Measurements from ENCODE around the gene GTF3C1. TPM values are rescaled to one million over a fixed set of nuclear protein-coding genes. Genes with fewer than 3 reads are reported as not detected.
"Not testable (repeated sequence)": the region's sequence is repeated elsewhere in the genome, so short reads cannot be mapped to it uniquely, and the experiment has no call there.

Gene GTF3C1
- total RNA-seq, 2 experiments from 2014 or later = 52.5 to 54.1 TPM

- no peaks in the 10 kb centered on the region for H3K27me3 Mint-ChIP-seq (ENCODE audit: low read depth)
- intact Hi-C loops (cut with micrococcal nuclease) = no loop called here
- no peak overlapping the region for H3K27ac Mint-ChIP-seq
- H3K4me3 Mint-ChIP-seq = no peak overlapping the region
- H3K4me1 Mint-ChIP-seq (ENCODE audit: low read depth) = peaks cover 23% of the 10 kb centered on the region
- CTCF ChIA-PET = interaction anchor here (1.0 to 1.6 kb wide), 4 partner anchors 94 to 352 kb away, joined by 3 to 8 read pairs (median 4); no protein-coding TSS in a partner anchor
- peaks cover 19% of the 10 kb centered on the region for H3K36me3 Mint-ChIP-seq (ENCODE audit: low read depth)
- no peak for DNase-seq
- H3K9me3 Mint-ChIP-seq = no peaks in the 10 kb centered on the region
Observed at GRCh38 chr16:27462200-27462845, 87.4 kb downstream of the GTF3C1 start.

GRCh38 chr16:27461483-27462171 lies 88.1 kb downstream of the GTF3C1 start:
- DNase-seq = no peak
- CTCF ChIA-PET = interaction anchor here (1.0 to 1.6 kb wide), 3 partner anchors 94 to 352 kb away, joined by 4 to 8 read pairs (median 4); no protein-coding TSS in a partner anchor
- H3K36me3 Mint-ChIP-seq (ENCODE audit: low read depth) = peaks cover 16% of the 10 kb centered on the region
- H3K4me1 Mint-ChIP-seq (ENCODE audit: low read depth) = peaks cover 30% of the 10 kb centered on the region
- H3K27me3 Mint-ChIP-seq (ENCODE audit: low read depth) = no peaks in the 10 kb centered on the region
- intact Hi-C loops (cut with micrococcal nuclease) = no loop called here
- no peaks in the 10 kb centered on the region for H3K9me3 Mint-ChIP-seq
- H3K27ac Mint-ChIP-seq = no peak overlapping the region
- H3K4me3 Mint-ChIP-seq = no peak overlapping the region

- Mint-ChIP-seq H3K9me3 (no peaks in the 10 kb centered on the region), H3K4me3 (no peak overlapping the region), H3K36me3 (ENCODE audit: low read depth) (peaks cover 12% of the 10 kb centered on the region), H3K27ac (no peak overlapping the region), H3K4me1 (ENCODE audit: low read depth) (peaks cover 37% of the 10 kb centered on the region), H3K27me3 (ENCODE audit: low read depth) (no peaks in the 10 kb centered on the region)
- CTCF ChIA-PET = interaction anchor here (1.0 kb wide), 1 partner anchor 92 kb away, joined by 3 read pairs; no protein-coding TSS in a partner anchor
- intact Hi-C loops (cut with micrococcal nuclease) = no loop called here
- DNase-seq = no peak
Observed at GRCh38 chr16:27460663-27461482, 88.8 kb downstream of the GTF3C1 start.

GRCh38 chr16:27460213-27460612 lies 89.5 kb downstream of the GTF3C1 start:
- Mint-ChIP-seq H3K9me3 (no peaks in the 10 kb centered on the region), H3K4me1 (ENCODE audit: low read depth) (peaks cover 42% of the 10 kb centered on the region), H3K27me3 (ENCODE audit: low read depth) (no peaks in the 10 kb centered on the region), H3K4me3 (no peak overlapping the region), H3K36me3 (ENCODE audit: low read depth) (peaks cover 11% of the 10 kb centered on the region), H3K27ac (no peak overlapping the region)
- CTCF ChIA-PET = interaction anchor here (0.8 to 1.0 kb wide), 2 partner anchors 92 to 350 kb away, joined by 3 to 4 read pairs; no protein-coding TSS in a partner anchor
- intact Hi-C loops (cut with micrococcal nuclease) = no loop called here
- DNase-seq = no peak

- peaks cover 7% of the 10 kb centered on the region for H3K36me3 Mint-ChIP-seq (ENCODE audit: low read depth)
- H3K4me1 Mint-ChIP-seq (ENCODE audit: low read depth) = peaks cover 49% of the 10 kb centered on the region
- no peak overlapping the region for H3K4me3 Mint-ChIP-seq
- intact Hi-C loops (cut with micrococcal nuclease) = loop anchor here (5.0 kb wide), 1 partner anchor 1622 kb away; no protein-coding TSS in a partner anchor
- no peaks in the 10 kb centered on the region for H3K9me3 Mint-ChIP-seq
- no peak for DNase-seq
- no peaks in the 10 kb centered on the region for H3K27me3 Mint-ChIP-seq (ENCODE audit: low read depth)
- CTCF ChIA-PET = interaction anchor here (0.6 to 1.2 kb wide), 4 partner anchors 56 to 349 kb away, joined by 3 to 4 read pairs (median 3); no protein-coding TSS in a partner anchor
- H3K27ac Mint-ChIP-seq = no peak overlapping the region
Observed at GRCh38 chr16:27458987-27459688, 90.6 kb downstream of the GTF3C1 start.

GRCh38 chr16:27458258-27458657 lies 91.5 kb downstream of the GTF3C1 start:
- DNase-seq = no peak
- Mint-ChIP-seq H3K9me3 (peaks cover 3% of the 10 kb centered on the region), H3K36me3 (ENCODE audit: low read depth) (peaks cover 3% of the 10 kb centered on the region), H3K27ac (no peak overlapping the region), H3K4me3 (no peak overlapping the region), H3K4me1 (ENCODE audit: low read depth) (peaks cover 47% of the 10 kb centered on the region), H3K27me3 (ENCODE audit: low read depth) (no peaks in the 10 kb centered on the region)
- intact Hi-C loops (cut with micrococcal nuclease) = loop anchor here (5.0 kb wide), 1 partner anchor 1621 kb away; no protein-coding TSS in a partner anchor
- CTCF ChIA-PET = interaction anchor here (1.1 kb wide), 1 partner anchor 137 kb away, joined by 3 read pairs; no protein-coding TSS in a partner anchor

GRCh38 chr16:27457605-27457900 lies 92.2 kb downstream of the GTF3C1 start:
- CTCF ChIA-PET = interaction anchor here (1.1 kb wide), 1 partner anchor 137 kb away, joined by 3 read pairs; no protein-coding TSS in a partner anchor
- not testable (repeated sequence) for H3K9me3 Mint-ChIP-seq; DNase-seq; H3K36me3 Mint-ChIP-seq (ENCODE audit: low read depth); H3K27me3 Mint-ChIP-seq (ENCODE audit: low read depth); H3K4me3 Mint-ChIP-seq
- Mint-ChIP-seq H3K27ac (peak overlapping the region; percentile 83), H3K4me1 (ENCODE audit: low read depth) (peaks cover 49% of the 10 kb centered on the region)
- intact Hi-C loops (cut with micrococcal nuclease) = loop anchor here (1.0 to 5.0 kb wide), 9 partner anchors 49 to 1620 kb away; no protein-coding TSS in a partner anchor

GRCh38 chr16:27455700-27456099 lies 94.0 kb downstream of the GTF3C1 start:
- intact Hi-C loops (cut with micrococcal nuclease) = loop anchor here (2.0 to 5.0 kb wide), 2 partner anchors 47 to 1618 kb away; no protein-coding TSS in a partner anchor
- Mint-ChIP-seq H3K4me1 (ENCODE audit: low read depth) (peaks cover 64% of the 10 kb centered on the region), H3K27me3 (ENCODE audit: low read depth) (no peaks in the 10 kb centered on the region), H3K27ac (peak overlapping the region; percentile 83), H3K4me3 (no peak overlapping the region), H3K9me3 (peaks cover 6% of the 10 kb centered on the region), H3K36me3 (ENCODE audit: low read depth) (peaks cover 12% of the 10 kb centered on the region)
- CTCF ChIA-PET = interaction anchor here (0.6 to 1.3 kb wide), 4 partner anchors 88 to 303 kb away, joined by 3 to 5 read pairs (median 3); no protein-coding TSS in a partner anchor
- DNase-seq = peak; percentile 80

GRCh38 chr16:27453494-27453825 lies 96.3 kb downstream of the GTF3C1 start:
- H3K4me3 Mint-ChIP-seq = no peak overlapping the region
- DNase-seq = no peak
- H3K27ac Mint-ChIP-seq = peak overlapping the region; percentile 25
- peaks cover 31% of the 10 kb centered on the region for H3K36me3 Mint-ChIP-seq (ENCODE audit: low read depth)
- no peaks in the 10 kb centered on the region for H3K27me3 Mint-ChIP-seq (ENCODE audit: low read depth)
- CTCF ChIA-PET = interaction anchor here (0.9 kb wide), 1 partner anchor 299 kb away, joined by 3 read pairs; no protein-coding TSS in a partner anchor
- H3K9me3 Mint-ChIP-seq = peaks cover 7% of the 10 kb centered on the region
- peaks cover 80% of the 10 kb centered on the region for H3K4me1 Mint-ChIP-seq (ENCODE audit: low read depth)
- intact Hi-C loops (cut with micrococcal nuclease) = no loop called here

GRCh38 chr16:27452569-27453493 lies 96.9 kb downstream of the GTF3C1 start:
- Mint-ChIP-seq H3K9me3 (peaks cover 7% of the 10 kb centered on the region), H3K36me3 (ENCODE audit: low read depth) (peaks cover 36% of the 10 kb centered on the region), H3K27me3 (ENCODE audit: low read depth) (no peaks in the 10 kb centered on the region), H3K27ac (peak overlapping the region; percentile 66), H3K4me1 (ENCODE audit: low read depth) (peaks cover 86% of the 10 kb centered on the region), H3K4me3 (no peak overlapping the region)
- CTCF ChIA-PET = interaction anchor here (0.6 to 1.8 kb wide), 5 partner anchors 25 to 298 kb away, joined by 3 to 5 read pairs (median 3); no protein-coding TSS in a partner anchor
- intact Hi-C loops (cut with micrococcal nuclease) = no loop called here
- no peak for DNase-seq

Data from activated naive CD4-positive, alpha-beta T cell treated with anti-CD3 and anti-CD28 coated beads for 36 hours (primary cell).